Measurements from ENCODE around the gene CHM.
"Not testable (repeated sequence)": the region's sequence is repeated elsewhere in the genome, so short reads cannot be mapped to it uniquely, and the experiment has no call there.

Gene CHM

GRCh38 chrX:85977218-85977617 is 70.1 kb downstream of the CHM start:
- DNase-seq (ENCODE audit: low read depth, low spot score), result no peak
- TF ChIP-seq YY1 (IDR thresholded peaks at IDR 0.05; ENCODE audit: insufficient read depth, insufficient read length), result no peak
- no peak for TF ChIP-seq ZNF274 (IDR thresholded peaks at IDR 0.05; ENCODE audit: low read depth, low read length)
- no peak for TF ChIP-seq SUZ12 (IDR thresholded peaks at IDR 0.05; ENCODE audit: extremely low read depth, insufficient read depth, insufficient read length)
- no peaks in the 10 kb centered on the region for H3K27me3 ChIP-seq (ENCODE audit: insufficient read depth, insufficient read length)
- H3K9me3 ChIP-seq (ENCODE audit: insufficient read depth, low read length), result no peaks in the 10 kb centered on the region; the same call in 1 of the 2 replicates
- H3K4me1 ChIP-seq (ENCODE audit: insufficient read depth, insufficient read length), result no peaks in the 10 kb centered on the region
- no peak overlapping the region for H3K9ac ChIP-seq (ENCODE audit: insufficient read length, low read depth)
- H3K36me3 ChIP-seq (ENCODE audit: insufficient read depth, insufficient read length, low read length), result peaks cover 14% of the 10 kb centered on the region
- H3K4me3 ChIP-seq (ENCODE audit: insufficient read length, low read depth), result no peak overlapping the region

GRCh38 chrX:85972351-85972750 is 75.0 kb downstream of the CHM start:
- not testable (repeated sequence) for H3K9me3 ChIP-seq (ENCODE audit: insufficient read depth, low read length); H3K4me1 ChIP-seq (ENCODE audit: insufficient read depth, insufficient read length); H3K4me3 ChIP-seq (ENCODE audit: insufficient read length, low read depth); DNase-seq (ENCODE audit: low read depth, low spot score); H3K27me3 ChIP-seq (ENCODE audit: insufficient read depth, insufficient read length); H3K9ac ChIP-seq (ENCODE audit: insufficient read length, low read depth); H3K36me3 ChIP-seq (ENCODE audit: insufficient read depth, insufficient read length, low read length)

GRCh38 chrX:85964744-85965143 is 82.6 kb downstream of the CHM start:
- Histone ChIP-seq H3K4me3 (ENCODE audit: insufficient read length, low read depth) (no peak overlapping the region), H3K9ac (ENCODE audit: insufficient read length, low read depth) (no peak overlapping the region), H3K27me3 (ENCODE audit: insufficient read depth, insufficient read length) (no peaks in the 10 kb centered on the region), H3K9me3 (ENCODE audit: insufficient read depth, low read length) (no peaks in the 10 kb centered on the region), H3K36me3 (ENCODE audit: insufficient read depth, insufficient read length, low read length) (peaks cover 2% of the 10 kb centered on the region), H3K4me1 (ENCODE audit: insufficient read depth, insufficient read length) (no peaks in the 10 kb centered on the region)
- no peak for DNase-seq (ENCODE audit: low read depth, low spot score)
- no peak for TF ChIP-seq YY1 (IDR thresholded peaks at IDR 0.05; ENCODE audit: insufficient read depth, insufficient read length)
- no peak for TF ChIP-seq SUZ12 (IDR thresholded peaks at IDR 0.05; ENCODE audit: extremely low read depth, insufficient read depth, insufficient read length)

GRCh38 chrX:85963736-85964135 is 83.6 kb downstream of the CHM start:
- Histone ChIP-seq H3K4me1 (ENCODE audit: insufficient read depth, insufficient read length) (no peaks in the 10 kb centered on the region), H3K4me3 (ENCODE audit: insufficient read length, low read depth) (no peak overlapping the region), H3K36me3 (ENCODE audit: insufficient read depth, insufficient read length, low read length) (peaks cover 2% of the 10 kb centered on the region), H3K9me3 (ENCODE audit: insufficient read depth, low read length) (no peaks in the 10 kb centered on the region), H3K27me3 (ENCODE audit: insufficient read depth, insufficient read length) (no peaks in the 10 kb centered on the region), H3K9ac (ENCODE audit: insufficient read length, low read depth) (no peak overlapping the region)
- DNase-seq (ENCODE audit: low read depth, low spot score), result peak; percentile 5
- TF ChIP-seq ZNF274 (IDR thresholded peaks at IDR 0.05; ENCODE audit: low read depth, low read length) (no peak), YY1 (IDR thresholded peaks at IDR 0.05; ENCODE audit: insufficient read depth, insufficient read length) (no peak), SUZ12 (IDR thresholded peaks at IDR 0.05; ENCODE audit: extremely low read depth, insufficient read depth, insufficient read length) (no peak)

GRCh38 chrX:85955510-85955909 is 91.8 kb downstream of the CHM start:
- H3K4me1 ChIP-seq (ENCODE audit: insufficient read depth, insufficient read length), result no peaks in the 10 kb centered on the region
- H3K9ac ChIP-seq (ENCODE audit: insufficient read length, low read depth), result no peak overlapping the region
- H3K9me3 ChIP-seq (ENCODE audit: insufficient read depth, low read length), result no peaks in the 10 kb centered on the region
- no peak for DNase-seq (ENCODE audit: low read depth, low spot score)
- peaks cover 10% of the 10 kb centered on the region for H3K36me3 ChIP-seq (ENCODE audit: insufficient read depth, insufficient read length, low read length)
- no peaks in the 10 kb centered on the region for H3K27me3 ChIP-seq (ENCODE audit: insufficient read depth, insufficient read length)
- no peak overlapping the region for H3K4me3 ChIP-seq (ENCODE audit: insufficient read length, low read depth)
- TF ChIP-seq ZNF274 (IDR thresholded peaks at IDR 0.05; ENCODE audit: low read depth, low read length) (no peak), SUZ12 (IDR thresholded peaks at IDR 0.05; ENCODE audit: extremely low read depth, insufficient read depth, insufficient read length) (no peak), YY1 (IDR thresholded peaks at IDR 0.05; ENCODE audit: insufficient read depth, insufficient read length) (no peak)

- H3K9ac ChIP-seq (ENCODE audit: insufficient read length, low read depth); DNase-seq (ENCODE audit: low read depth, low spot score); H3K27me3 ChIP-seq (ENCODE audit: insufficient read depth, insufficient read length); H3K4me1 ChIP-seq (ENCODE audit: insufficient read depth, insufficient read length); H3K4me3 ChIP-seq (ENCODE audit: insufficient read length, low read depth): not testable (repeated sequence)
- Histone ChIP-seq H3K9me3 (ENCODE audit: insufficient read depth, low read length) (peaks cover 28% of the 10 kb centered on the region; the same call in 1 of the 2 replicates), H3K36me3 (ENCODE audit: insufficient read depth, insufficient read length, low read length) (peaks cover 12% of the 10 kb centered on the region)
These were observed 102.6 kb downstream of the CHM start for GRCh38 chrX:85944751-85945150.

- H3K27me3 ChIP-seq (ENCODE audit: insufficient read depth, insufficient read length), result no peaks in the 10 kb centered on the region
- peaks cover 16% of the 10 kb centered on the region; the same call in 1 of the 2 replicates for H3K9me3 ChIP-seq (ENCODE audit: insufficient read depth, low read length)
- no peaks in the 10 kb centered on the region for H3K4me1 ChIP-seq (ENCODE audit: insufficient read depth, insufficient read length)
- no peaks in the 10 kb centered on the region for H3K36me3 ChIP-seq (ENCODE audit: insufficient read depth, insufficient read length, low read length)
- TF ChIP-seq YY1 (IDR thresholded peaks at IDR 0.05; ENCODE audit: insufficient read depth, insufficient read length) (no peak), ZNF274 (IDR thresholded peaks at IDR 0.05; ENCODE audit: low read depth, low read length) (no peak), SUZ12 (IDR thresholded peaks at IDR 0.05; ENCODE audit: extremely low read depth, insufficient read depth, insufficient read length) (no peak)
- no peak overlapping the region for H3K9ac ChIP-seq (ENCODE audit: insufficient read length, low read depth)
- no peak overlapping the region for H3K4me3 ChIP-seq (ENCODE audit: insufficient read length, low read depth)
- no peak for DNase-seq (ENCODE audit: low read depth, low spot score)
These were observed 106.1 kb downstream of the CHM start for GRCh38 chrX:85941275-85941674.

- not testable (repeated sequence) for H3K9ac ChIP-seq (ENCODE audit: insufficient read length, low read depth); H3K4me3 ChIP-seq (ENCODE audit: insufficient read length, low read depth); DNase-seq (ENCODE audit: low read depth, low spot score); H3K36me3 ChIP-seq (ENCODE audit: insufficient read depth, insufficient read length, low read length); H3K9me3 ChIP-seq (ENCODE audit: insufficient read depth, low read length); H3K4me1 ChIP-seq (ENCODE audit: insufficient read depth, insufficient read length); H3K27me3 ChIP-seq (ENCODE audit: insufficient read depth, insufficient read length)
These were observed 107.4 kb downstream of the CHM start for GRCh38 chrX:85939942-85940341.

GRCh38 chrX:85934399-85934798 is 113.0 kb downstream of the CHM start:
- H3K4me1 ChIP-seq (ENCODE audit: insufficient read depth, insufficient read length); H3K27me3 ChIP-seq (ENCODE audit: insufficient read depth, insufficient read length); DNase-seq (ENCODE audit: low read depth, low spot score): not testable (repeated sequence)

More at GRCh38 chrX:85934399-85934798, 113.0 kb downstream of the CHM start:
- not testable (repeated sequence) for H3K4me3 ChIP-seq (ENCODE audit: insufficient read length, low read depth); H3K9me3 ChIP-seq (ENCODE audit: insufficient read depth, low read length); H3K9ac ChIP-seq (ENCODE audit: insufficient read length, low read depth); H3K36me3 ChIP-seq (ENCODE audit: insufficient read depth, insufficient read length, low read length)
